ENCODE results near the gene LAMB4. TPM values are rescaled to one million over a fixed set of nuclear protein-coding genes. Genes with fewer than 3 reads are reported as not detected.

Gene LAMB4
- polyA plus RNA-seq, 1 of the 3 experiments (the other 2 are of a cell fraction) = 0.36 TPM

GRCh38 chr7:108120196-108120595 is 10.0 kb downstream of the LAMB4 start:
- no peaks in the 10 kb centered on the region for H3K27me3 ChIP-seq (ENCODE audit: insufficient read depth)
- CTCF ChIA-PET = interaction anchor here (0.7 to 3.7 kb wide), 4 partner anchors 10 to 26 kb away, joined by 3 to 19 read pairs (median 8); no protein-coding TSS in a partner anchor
- 48% methylated on average over 3 of the region's 3 CpGs for WGBS (ENCODE audit: low lambda C conversion rate)
- no peaks in the 10 kb centered on the region for H4K20me1 ChIP-seq (ENCODE audit: insufficient read depth)
- POLR2A ChIA-PET = no interaction called here
- H3K9ac ChIP-seq = no peak overlapping the region
- H3F3A ChIP-seq (replicated peaks; ENCODE audit: insufficient read depth) = no peaks in the 10 kb centered on the region
- H2AFZ ChIP-seq (ENCODE audit: low read depth) = no peak overlapping the region
- no peaks in the 10 kb centered on the region for H3K79me2 ChIP-seq (ENCODE audit: insufficient read depth)
- no peak overlapping the region for H3K4me2 ChIP-seq
- DNase-seq = no peak
- no peaks in the 10 kb centered on the region; a peak in 1 of 4 replicates for H3K4me1 ChIP-seq (ENCODE audit: control insufficient read depth in 1 of 2, insufficient read depth in 2 of 2, low read depth in 1 of 2, low read length in 1 of 2)
- TF ChIP-seq RFX5 (IDR thresholded peaks at IDR 0.05; ENCODE audit: low read length) = no peak
- TF ChIP-seq, protein P1, sequence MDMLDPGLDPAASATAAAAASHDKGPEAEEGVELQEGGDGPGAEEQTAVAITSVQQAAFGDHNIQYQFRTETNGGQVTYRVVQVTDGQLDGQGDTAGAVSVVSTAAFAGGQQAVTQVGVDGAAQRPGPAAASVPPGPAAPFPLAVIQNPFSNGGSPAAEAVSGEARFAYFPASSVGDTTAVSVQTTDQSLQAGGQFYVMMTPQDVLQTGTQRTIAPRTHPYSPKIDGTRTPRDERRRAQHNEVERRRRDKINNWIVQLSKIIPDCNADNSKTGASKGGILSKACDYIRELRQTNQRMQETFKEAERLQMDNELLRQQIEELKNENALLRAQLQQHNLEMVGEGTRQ (IDR thresholded peaks at IDR 0.05; ENCODE audit: borderline replicate concordance, low read depth, low read length) = no peak
- no peaks in the 10 kb centered on the region for H3K9me3 ChIP-seq
- H3K4me3 ChIP-seq (ENCODE audit: low read depth in 2 of 2, low read length in 1 of 2) = no peak overlapping the region
- no peaks in the 10 kb centered on the region for H3K9me2 ChIP-seq
- H3K27ac ChIP-seq (ENCODE audit: low read depth in 2 of 2, low read length in 1 of 2) = no peak overlapping the region
- H3K36me3 ChIP-seq (replicated peaks in 1 of 2; ENCODE audit: control insufficient read depth in 1 of 2, insufficient read depth in 2 of 2, low read length in 1 of 2) = no peaks in the 10 kb centered on the region

DNA sequence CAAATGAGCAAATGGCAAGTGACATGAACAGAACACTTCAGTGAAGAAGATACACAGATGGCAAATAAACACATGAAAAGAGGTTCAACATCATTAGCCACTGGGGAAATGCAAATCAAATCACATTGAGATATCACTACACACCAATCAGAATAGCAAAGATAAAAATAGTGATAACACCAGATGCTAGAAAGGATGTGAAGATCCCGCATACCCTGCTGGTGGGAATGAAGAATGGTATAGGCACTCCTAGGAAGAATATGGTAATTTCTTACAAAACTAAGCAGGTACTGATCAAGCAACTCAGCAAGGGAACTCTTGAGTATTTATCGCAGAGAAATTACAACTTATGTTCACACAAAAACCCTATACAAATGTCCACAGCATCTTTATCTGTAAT is 11.2 kb downstream of the LAMB4 start:
- TF ChIP-seq, protein P2, sequence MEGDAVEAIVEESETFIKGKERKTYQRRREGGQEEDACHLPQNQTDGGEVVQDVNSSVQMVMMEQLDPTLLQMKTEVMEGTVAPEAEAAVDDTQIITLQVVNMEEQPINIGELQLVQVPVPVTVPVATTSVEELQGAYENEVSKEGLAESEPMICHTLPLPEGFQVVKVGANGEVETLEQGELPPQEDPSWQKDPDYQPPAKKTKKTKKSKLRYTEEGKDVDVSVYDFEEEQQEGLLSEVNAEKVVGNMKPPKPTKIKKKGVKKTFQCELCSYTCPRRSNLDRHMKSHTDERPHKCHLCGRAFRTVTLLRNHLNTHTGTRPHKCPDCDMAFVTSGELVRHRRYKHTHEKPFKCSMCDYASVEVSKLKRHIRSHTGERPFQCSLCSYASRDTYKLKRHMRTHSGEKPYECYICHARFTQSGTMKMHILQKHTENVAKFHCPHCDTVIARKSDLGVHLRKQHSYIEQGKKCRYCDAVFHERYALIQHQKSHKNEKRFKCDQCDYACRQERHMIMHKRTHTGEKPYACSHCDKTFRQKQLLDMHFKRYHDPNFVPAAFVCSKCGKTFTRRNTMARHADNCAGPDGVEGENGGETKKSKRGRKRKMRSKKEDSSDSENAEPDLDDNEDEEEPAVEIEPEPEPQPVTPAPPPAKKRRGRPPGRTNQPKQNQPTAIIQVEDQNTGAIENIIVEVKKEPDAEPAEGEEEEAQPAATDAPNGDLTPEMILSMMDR (IDR thresholded peaks at IDR 0.05) = peak; percentile 34
- TF ChIP-seq RCOR1 (IDR thresholded peaks at IDR 0.05; ENCODE audit: low read length) = no peak
- no peak for TF ChIP-seq EP300 (IDR thresholded peaks at IDR 0.05; ENCODE audit: borderline replicate concordance in 1 of 2, low read depth in 1 of 2, low read length in 1 of 2)
- TF ChIP-seq NRF1 (IDR thresholded peaks at IDR 0.05; ENCODE audit: low read depth, low read length) = no peak
- no peak for TF ChIP-seq FOSL2 (IDR thresholded peaks at IDR 0.05; ENCODE audit: borderline replicate concordance, low read depth)
- no peak overlapping the region for H3K4me3 ChIP-seq (ENCODE audit: low read depth in 2 of 2, low read length in 1 of 2)
- no peaks in the 10 kb centered on the region for H3K9me2 ChIP-seq
- H3K4me1 ChIP-seq (ENCODE audit: control insufficient read depth in 1 of 2, insufficient read depth in 2 of 2, low read depth in 1 of 2, low read length in 1 of 2) = no peaks in the 10 kb centered on the region; a peak in 1 of 4 replicates
- ChIA-PET CTCF (interaction anchor here (0.9 to 3.5 kb wide), 3 partner anchors 9 to 102 kb away, joined by 3 to 13 read pairs (median 11); no protein-coding TSS in a partner anchor), POLR2A (no interaction called here)
- H3K27me3 ChIP-seq (ENCODE audit: insufficient read depth) = no peaks in the 10 kb centered on the region
- no peak overlapping the region for H2AFZ ChIP-seq (ENCODE audit: low read depth)
- H3K4me2 ChIP-seq = no peak overlapping the region
- WGBS (ENCODE audit: low lambda C conversion rate) = 82% methylated on average over 2 of the region's 2 CpGs
- H3F3A ChIP-seq (replicated peaks; ENCODE audit: insufficient read depth) = no peaks in the 10 kb centered on the region
- no peak overlapping the region for H3K9ac ChIP-seq
- no peaks in the 10 kb centered on the region for H3K79me2 ChIP-seq (ENCODE audit: insufficient read depth)
- no peaks in the 10 kb centered on the region for H3K36me3 ChIP-seq (replicated peaks in 1 of 2; ENCODE audit: control insufficient read depth in 1 of 2, insufficient read depth in 2 of 2, low read length in 1 of 2)
- no peaks in the 10 kb centered on the region for H3K9me3 ChIP-seq
- no peak for DNase-seq
- no peaks in the 10 kb centered on the region for H4K20me1 ChIP-seq (ENCODE audit: insufficient read depth)
- H3K27ac ChIP-seq (ENCODE audit: low read depth in 2 of 2, low read length in 1 of 2) = no peak overlapping the region
